Activated naive CD8-positive, alpha-beta T cell treated with anti-CD3 and anti-CD28 coated beads, Interleukin-2, amount 50 U/mL, for 24 hours (primary cell): Measurements from ENCODE around the gene NTRK2.

ENCODE experiments used
- ATAC-seq: fragments of 150-1000 bp; cut with Tn5 transposase; one replicate; pipeline ENCODE4 v1.10.0; 2021
- DNase-seq: peaks from one replicate; pipeline ENCODE4 v3.0.0; 2021
- H3K27ac Mint-ChIP-seq: one replicate; pipeline ENCODE4 v1.8.0; 2021; ENCODE audit warnings: mild to moderate bottlenecking, mixed read lengths
- H3K27me3 Mint-ChIP-seq: one replicate; pipeline ENCODE4 v1.8.0; 2021; ENCODE audit warnings: mixed read lengths
- H3K36me3 Mint-ChIP-seq: one replicate; pipeline ENCODE4 v1.8.0; 2021; ENCODE audit warnings: low read depth, mixed read lengths
- H3K4me1 Mint-ChIP-seq: one replicate; pipeline ENCODE4 v1.8.0; 2021; ENCODE audit warnings: mixed read lengths
- H3K4me3 Mint-ChIP-seq: one replicate; pipeline ENCODE4 v1.8.0; 2021; ENCODE audit warnings: mild to moderate bottlenecking, moderate library complexity, mixed read lengths
- H3K9me3 Mint-ChIP-seq: one replicate; pipeline ENCODE4 v1.8.0; 2021; ENCODE audit warnings: mixed read lengths

The NTRK2 gene

GRCh38 chr9:84862810-84863287 lies 193.3 kb downstream of the NTRK2 start:
- ATAC-seq (no peak), DNase-seq (no peak)
- Mint-ChIP-seq H3K4me3 (no peak overlapping the region), H3K9me3 (no peaks in the 10 kb centered on the region), H3K4me1 (no peaks in the 10 kb centered on the region), H3K36me3 (no peaks in the 10 kb centered on the region), H3K27me3 (no peaks in the 10 kb centered on the region), H3K27ac (no peak overlapping the region)

DNA sequence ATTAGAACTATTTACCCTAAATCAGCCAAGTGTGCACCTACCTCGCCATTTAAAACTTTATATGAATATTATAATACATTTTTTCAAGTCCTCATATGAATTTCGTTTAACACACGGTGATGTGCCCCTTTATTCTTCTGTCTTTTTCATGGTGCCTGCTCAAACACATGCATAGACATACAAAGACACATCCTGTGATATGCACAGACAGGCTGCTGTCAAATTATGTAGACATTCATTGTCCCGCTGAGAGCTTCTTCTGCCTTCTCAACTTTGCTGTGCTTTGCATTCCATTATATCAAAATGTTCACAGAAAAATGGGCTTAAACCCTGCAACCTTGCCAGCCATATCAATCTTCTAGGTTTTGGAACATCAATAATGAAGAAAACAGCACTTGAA lies 193.8 kb downstream of the NTRK2 start:
- H3K4me3 Mint-ChIP-seq: no peak overlapping the region
- no peak for ATAC-seq
- H3K9me3 Mint-ChIP-seq: no peaks in the 10 kb centered on the region
- DNase-seq: no peak
- H3K27ac Mint-ChIP-seq: no peak overlapping the region
- no peaks in the 10 kb centered on the region for H3K27me3 Mint-ChIP-seq
- no peaks in the 10 kb centered on the region for H3K36me3 Mint-ChIP-seq
- no peaks in the 10 kb centered on the region for H3K4me1 Mint-ChIP-seq

DNA sequence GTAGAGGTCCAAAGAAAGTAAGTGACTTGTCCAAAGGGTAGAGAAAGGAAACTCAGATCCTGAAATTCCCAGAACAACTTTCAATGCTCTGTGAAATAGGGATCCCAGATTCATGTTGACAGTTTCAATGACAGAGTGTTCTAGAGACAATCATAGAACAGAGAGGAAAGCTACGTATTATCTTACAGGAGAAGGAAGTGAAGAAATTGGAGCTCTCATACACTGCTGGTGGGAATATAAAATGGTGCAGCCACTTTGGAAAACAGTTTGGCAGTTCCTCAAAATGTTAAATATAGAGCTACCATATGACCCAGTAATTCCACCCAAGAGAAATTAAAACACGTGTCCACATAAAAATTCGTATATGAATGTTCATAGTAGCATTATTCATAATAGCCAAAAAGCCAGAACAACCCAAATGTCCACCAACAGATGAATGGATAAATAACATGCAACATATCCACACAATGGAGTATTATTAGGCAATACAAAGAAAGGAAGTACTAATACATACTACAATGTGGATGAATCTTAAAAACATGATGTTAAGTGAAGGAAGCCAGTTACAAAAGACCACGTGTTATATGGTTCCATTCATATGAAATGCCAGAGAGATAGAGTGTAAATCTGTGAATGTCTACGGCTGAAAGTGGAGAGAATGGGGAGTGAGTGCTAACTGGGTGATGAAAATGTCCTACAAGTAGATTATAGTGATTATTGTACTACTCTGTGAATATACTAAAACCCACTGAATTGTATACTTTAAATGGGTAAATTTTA lies 197.1 kb downstream of the NTRK2 start:
- ATAC-seq: no peak
- Mint-ChIP-seq H3K27me3 (no peaks in the 10 kb centered on the region), H3K4me1 (no peaks in the 10 kb centered on the region)

GRCh38 chr9:84867186-84867585 lies 197.7 kb downstream of the NTRK2 start:
- Mint-ChIP-seq H3K4me1 (no peaks in the 10 kb centered on the region), H3K4me3 (no peak overlapping the region), H3K36me3 (no peaks in the 10 kb centered on the region), H3K9me3 (no peaks in the 10 kb centered on the region), H3K27me3 (no peaks in the 10 kb centered on the region), H3K27ac (no peak overlapping the region)
- DNase-seq: no peak
- no peak for ATAC-seq

More for the DNA sequence above, 197.1 kb downstream of the NTRK2 start:
- H3K9me3 Mint-ChIP-seq: no peaks in the 10 kb centered on the region
- H3K27ac Mint-ChIP-seq: no peak overlapping the region
- H3K36me3 Mint-ChIP-seq: no peaks in the 10 kb centered on the region
- no peak overlapping the region for H3K4me3 Mint-ChIP-seq
- DNase-seq: no peak

GRCh38 chr9:84869091-84869490 lies 199.6 kb downstream of the NTRK2 start:
- ATAC-seq (no peak), DNase-seq (no peak)
- Mint-ChIP-seq H3K36me3 (no peaks in the 10 kb centered on the region), H3K9me3 (no peaks in the 10 kb centered on the region), H3K4me1 (no peaks in the 10 kb centered on the region), H3K27me3 (no peaks in the 10 kb centered on the region), H3K4me3 (no peak overlapping the region), H3K27ac (no peak overlapping the region)

DNA sequence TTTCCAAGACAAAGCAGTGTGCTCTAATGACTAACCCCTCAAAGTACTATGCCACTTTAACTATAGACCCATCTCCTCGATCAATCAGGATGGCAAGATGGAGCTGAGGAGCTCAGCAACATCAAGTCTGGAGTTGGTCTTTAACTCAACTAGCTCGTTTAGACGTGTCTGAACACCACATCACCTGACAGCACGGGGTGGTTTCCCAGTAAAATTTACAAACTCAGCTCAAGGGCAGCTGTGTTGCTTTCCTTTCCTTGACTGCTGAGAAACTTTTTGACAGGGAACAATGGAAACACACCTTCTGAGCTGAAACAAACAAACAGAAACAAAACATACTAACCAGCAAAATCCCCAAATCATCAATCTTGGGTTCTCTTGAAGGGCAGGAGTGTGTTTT lies 202.5 kb downstream of the NTRK2 start:
- DNase-seq (no peak), ATAC-seq (no peak)
- Mint-ChIP-seq H3K4me1 (no peaks in the 10 kb centered on the region), H3K27me3 (no peaks in the 10 kb centered on the region), H3K27ac (no peak overlapping the region), H3K9me3 (no peaks in the 10 kb centered on the region), H3K4me3 (no peak overlapping the region), H3K36me3 (no peaks in the 10 kb centered on the region)

GRCh38 chr9:84874022-84874421 lies 204.5 kb downstream of the NTRK2 start:
- Mint-ChIP-seq H3K9me3 (no peaks in the 10 kb centered on the region), H3K4me1 (no peaks in the 10 kb centered on the region), H3K27ac (no peak overlapping the region), H3K36me3 (no peaks in the 10 kb centered on the region), H3K27me3 (no peaks in the 10 kb centered on the region), H3K4me3 (no peak overlapping the region)
- ATAC-seq (no peak), DNase-seq (no peak)

DNA sequence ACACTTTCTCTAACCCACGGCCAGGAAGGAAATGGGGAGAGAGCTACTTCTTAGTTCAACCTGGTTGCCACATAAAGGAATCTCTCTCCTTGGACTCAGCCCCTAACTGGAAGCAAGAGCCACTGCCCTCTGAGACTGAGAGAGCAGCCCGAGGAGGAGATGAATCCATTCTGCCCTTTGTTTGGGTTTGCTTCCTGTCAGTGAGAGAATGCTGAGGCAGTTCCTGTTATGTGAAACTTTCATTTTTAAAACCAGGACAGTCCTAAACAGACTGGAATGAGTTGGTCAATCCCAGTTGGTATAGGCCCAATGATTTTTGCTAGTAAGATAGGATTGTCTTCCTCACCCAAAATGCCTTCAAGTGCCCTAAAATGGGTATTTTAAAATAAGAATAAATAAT lies 205.1 kb downstream of the NTRK2 start:
- DNase-seq (no peak), ATAC-seq (no peak)
- Mint-ChIP-seq H3K4me3 (no peak overlapping the region), H3K9me3 (no peaks in the 10 kb centered on the region), H3K36me3 (no peaks in the 10 kb centered on the region), H3K27me3 (no peaks in the 10 kb centered on the region), H3K27ac (no peak overlapping the region), H3K4me1 (no peaks in the 10 kb centered on the region)

GRCh38 chr9:84875193-84875592 lies 205.7 kb downstream of the NTRK2 start:
- DNase-seq: no peak
- Mint-ChIP-seq H3K36me3 (no peaks in the 10 kb centered on the region), H3K9me3 (no peaks in the 10 kb centered on the region), H3K27ac (no peak overlapping the region), H3K4me3 (no peak overlapping the region), H3K27me3 (no peaks in the 10 kb centered on the region), H3K4me1 (no peaks in the 10 kb centered on the region)
- ATAC-seq: no peak

DNA sequence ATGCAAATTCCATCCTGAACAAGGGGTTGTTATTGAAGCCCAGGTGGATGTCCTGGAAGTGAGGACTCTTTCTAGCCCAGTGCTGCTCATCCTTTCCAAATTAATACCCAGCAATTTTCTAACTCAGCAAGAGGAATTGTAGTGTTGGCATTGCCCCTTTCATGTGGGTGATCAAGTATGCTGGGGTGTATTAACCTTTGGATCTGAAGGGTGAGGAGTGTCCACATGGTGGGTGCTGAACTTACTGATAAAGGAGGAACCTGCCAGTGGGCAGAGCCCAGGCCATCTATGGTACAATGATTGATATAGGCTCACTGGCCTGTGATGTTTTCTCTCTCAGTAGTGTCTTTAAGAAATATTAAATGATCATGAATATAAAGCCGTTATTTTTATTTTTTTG lies 210.1 kb downstream of the NTRK2 start:
- Mint-ChIP-seq H3K9me3 (no peaks in the 10 kb centered on the region), H3K27ac (no peak overlapping the region), H3K36me3 (no peaks in the 10 kb centered on the region), H3K27me3 (no peaks in the 10 kb centered on the region), H3K4me1 (no peaks in the 10 kb centered on the region), H3K4me3 (no peak overlapping the region)
- no peak for DNase-seq
- no peak for ATAC-seq

DNA sequence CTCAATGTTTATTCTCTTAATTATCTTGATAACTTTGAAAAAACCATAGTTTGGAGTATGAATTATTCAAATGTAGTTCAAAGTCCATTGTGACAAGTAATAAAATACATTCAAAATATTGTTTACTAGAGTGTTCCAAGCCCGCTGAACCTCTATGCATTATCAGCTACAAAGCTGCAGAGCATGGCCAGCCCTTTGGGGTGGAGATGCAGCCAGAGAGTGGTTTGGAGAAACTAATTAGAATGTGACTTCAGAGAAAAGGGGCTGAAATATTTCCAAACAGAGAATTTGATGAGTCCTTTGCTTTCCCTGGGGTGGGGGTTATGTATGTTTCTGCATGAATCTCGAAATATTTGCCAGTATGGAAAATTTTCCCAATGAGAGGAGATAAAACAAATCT lies 211.3 kb downstream of the NTRK2 start:
- no peaks in the 10 kb centered on the region for H3K9me3 Mint-ChIP-seq
- no peak for DNase-seq
- H3K4me3 Mint-ChIP-seq: no peak overlapping the region
- no peaks in the 10 kb centered on the region for H3K27me3 Mint-ChIP-seq
- no peak for ATAC-seq
- H3K36me3 Mint-ChIP-seq: no peaks in the 10 kb centered on the region
- no peaks in the 10 kb centered on the region for H3K4me1 Mint-ChIP-seq
- H3K27ac Mint-ChIP-seq: no peak overlapping the region

GRCh38 chr9:84886866-84887265 lies 217.3 kb downstream of the NTRK2 start:
- H3K27me3 Mint-ChIP-seq: no peaks in the 10 kb centered on the region
- H3K4me3 Mint-ChIP-seq: no peak overlapping the region
- no peaks in the 10 kb centered on the region for H3K36me3 Mint-ChIP-seq
- no peak for ATAC-seq
- DNase-seq: no peak
- H3K27ac Mint-ChIP-seq: no peak overlapping the region
- no peaks in the 10 kb centered on the region for H3K4me1 Mint-ChIP-seq
- H3K9me3 Mint-ChIP-seq: no peaks in the 10 kb centered on the region

DNA sequence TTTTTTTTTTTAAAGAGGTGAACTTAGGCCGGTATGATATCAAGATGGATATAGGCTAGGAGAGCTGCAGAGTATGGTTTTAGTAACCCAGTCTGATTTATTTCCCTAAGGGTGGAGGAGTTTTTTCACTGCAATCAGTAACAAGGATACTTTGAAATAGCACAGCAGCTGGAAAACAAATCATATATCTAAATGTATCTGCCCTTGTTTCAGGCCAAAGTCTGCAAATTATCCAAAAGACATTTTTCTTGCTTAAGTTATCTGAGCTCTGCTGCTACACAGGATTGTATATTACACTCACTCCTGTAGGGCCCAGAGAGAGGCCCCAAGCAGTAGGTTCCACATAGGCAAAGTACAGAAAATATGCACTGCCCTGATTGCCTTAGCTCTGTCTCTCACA lies 222.4 kb downstream of the NTRK2 start:
- DNase-seq (no peak), ATAC-seq (no peak)
- Mint-ChIP-seq H3K4me1 (no peaks in the 10 kb centered on the region), H3K4me3 (no peak overlapping the region), H3K27ac (no peak overlapping the region), H3K36me3 (no peaks in the 10 kb centered on the region), H3K9me3 (no peaks in the 10 kb centered on the region), H3K27me3 (peaks cover 1% of the 10 kb centered on the region)

DNA sequence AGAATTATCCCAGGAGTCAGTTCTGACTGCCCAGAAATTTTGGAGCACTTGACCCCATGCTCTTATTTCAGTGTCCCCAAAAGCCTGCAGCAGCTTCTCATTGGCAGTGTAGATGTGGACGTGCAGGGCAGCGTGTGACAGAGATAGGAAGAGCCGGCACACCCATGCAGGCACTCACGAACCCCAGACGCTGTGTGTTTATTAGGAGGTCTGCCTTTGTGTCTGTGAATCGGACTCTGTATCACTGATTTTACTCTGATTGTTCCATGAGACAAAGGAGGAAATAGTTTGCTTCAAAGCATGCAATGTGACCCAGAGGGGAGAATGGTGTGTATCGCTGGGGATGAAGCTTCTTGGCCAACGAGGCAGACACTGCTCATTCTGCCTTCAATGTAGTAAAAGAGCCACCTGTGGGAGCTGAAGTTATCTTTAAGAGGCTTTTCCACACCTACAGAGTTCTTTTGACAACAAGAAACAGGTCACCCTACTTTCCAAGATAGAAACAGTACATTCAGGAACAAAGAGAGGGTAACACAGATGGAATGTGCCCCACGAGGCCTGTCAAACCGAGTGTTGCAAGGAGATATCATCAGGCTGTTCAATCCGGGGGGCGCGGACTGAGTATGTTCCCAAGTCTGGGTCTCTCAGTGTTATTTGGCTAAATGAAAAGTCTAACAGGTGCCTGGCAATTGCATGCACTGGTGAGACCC lies 224.0 kb downstream of the NTRK2 start:
- H3K4me1 Mint-ChIP-seq: no peaks in the 10 kb centered on the region
- no peak overlapping the region for H3K4me3 Mint-ChIP-seq
- no peak for DNase-seq
- H3K27me3 Mint-ChIP-seq: peaks cover 1% of the 10 kb centered on the region
- H3K27ac Mint-ChIP-seq: no peak overlapping the region
- no peaks in the 10 kb centered on the region for H3K36me3 Mint-ChIP-seq
- no peak for ATAC-seq
- H3K9me3 Mint-ChIP-seq: no peaks in the 10 kb centered on the region

DNA sequence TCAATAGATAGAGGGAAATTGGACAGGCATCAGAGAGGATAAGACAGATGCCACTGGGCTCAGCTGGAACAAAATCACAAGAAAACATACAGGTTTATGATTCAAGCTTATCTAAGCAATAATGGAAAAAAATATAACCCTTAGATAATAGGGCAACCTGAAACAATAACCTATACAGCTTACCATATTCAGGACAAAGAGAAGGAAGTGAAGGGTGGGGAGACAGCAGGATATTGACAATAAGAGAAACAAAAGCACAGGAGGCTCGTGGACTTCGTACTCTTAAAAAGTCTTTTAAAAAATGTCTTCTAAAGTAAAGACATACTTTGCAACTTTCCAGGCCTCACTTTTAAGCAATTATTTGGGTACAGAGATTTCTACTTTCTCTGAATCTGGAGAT lies 225.3 kb downstream of the NTRK2 start:
- no peak overlapping the region for H3K27ac Mint-ChIP-seq
- H3K27me3 Mint-ChIP-seq: peaks cover 5% of the 10 kb centered on the region

More for the DNA sequence above, 225.3 kb downstream of the NTRK2 start:
- ATAC-seq (no peak), DNase-seq (no peak)
- no peaks in the 10 kb centered on the region for H3K36me3 Mint-ChIP-seq
- no peak overlapping the region for H3K4me3 Mint-ChIP-seq
- H3K9me3 Mint-ChIP-seq: no peaks in the 10 kb centered on the region
- no peaks in the 10 kb centered on the region for H3K4me1 Mint-ChIP-seq
